Body of pancreas (tissue), 4 donors: ENCODE results near the gene VPS37D. TPM values are rescaled to one million over a fixed set of nuclear protein-coding genes. Genes with fewer than 3 reads are reported as not detected.
A peak's percentile ranks its signal among the peaks of the same experiment; 100 is the strongest.

ENCODE experiments used
- ATAC-seq: fragments of 150-250 bp; one replicate; pipeline ENCODE4 v1.9.1; 2016
- DNase-seq, 4 donors: peaks; one replicate each; pipeline ENCODE4 v3.0.0-alpha.2; 2019
- H3K27ac ChIP-seq, 4 donors: fragments of 200-600 bp; sonication (generic); 1 replicate in 3 of 4; 2 replicates in 1 of 4; pipeline versions ENCODE4 v1.5.1 to v1.6.1; 2016 to 2019; ENCODE audit warnings: mild to moderate bottlenecking in 1 of 4, mixed read lengths in 1 of 4, moderate library complexity in 1 of 4
- H3K27me3 ChIP-seq, 2 donors: fragments of 200-600 bp; sonication (generic); one replicate each; pipeline ENCODE4 v1.6.0; 2016; ENCODE audit warnings: mild to moderate bottlenecking in 1 of 2
- H3K36me3 ChIP-seq, 2 donors: fragments of 200-600 bp; sonication (generic); replicated peaks in 1 of 2; 2 replicates each; pipeline ENCODE4 v1.5.1; 2016; ENCODE audit warnings: low read depth in 2 of 2; ENCODE audit not compliant: insufficient read depth in 1 of 2
- H3K4me1 ChIP-seq: fragments of 200-600 bp; sonication (generic); one replicate; pipeline ENCODE4 v1.6.0; 2016
- H3K4me3 ChIP-seq, 2 donors: fragments of 200-600 bp; sonication (generic); 1 replicate in 1 of 2; 2 replicates in 1 of 2; pipeline ENCODE4 v1.5.1; 2016 to 2019
- H3K9me3 ChIP-seq, 3 donors: fragments of 200-600 bp; sonication (generic); 1 replicate in 2 of 3; 2 replicates in 1 of 3; pipeline ENCODE4 v1.5.1; 2016
- CTCF ChIP-seq, 7 experiments: fragments of 450-650 bp in 4 of 7; fragments of 200-600 bp in 3 of 7; sonication (generic) in 3 of 7; IDR thresholded peaks; one replicate each; pipeline ENCODE4 v1.5.1; 2016 to 2019; ENCODE audit warnings: antibody characterized with exemption in 7 of 7
- POLR2A ChIP-seq, 3 donors: fragments of 450-650 bp; IDR thresholded peaks; one replicate each; pipeline ENCODE4 v1.6.1; 2016; ENCODE audit warnings: antibody characterized with exemption in 3 of 3, mild to moderate bottlenecking in 2 of 3
- WGBS, 2 donors: methylation state at CpG; one replicate each; pipeline ENCODE4 v1.1.5; 2017; 5-methylcytosine and 5-hydroxymethylcytosine counted together
- intact Hi-C: fragments of 100-400 bp; cut with DNase I; formaldehyde crosslinking; loops from one replicate; pipeline ENCODE4 v1.15.1; 2023
- total RNA-seq, 2 donors: library from RNA; depleted of rRNA; stranded (reverse); fragments of >200 nt; gene quantifications; one replicate each; pipeline ENCODE4 v1.1.0, GENCODE V29; 2016

The VPS37D gene
- total RNA-seq, 2 donors from 2014 or later: 1.3 to 6.0 TPM

DNA sequence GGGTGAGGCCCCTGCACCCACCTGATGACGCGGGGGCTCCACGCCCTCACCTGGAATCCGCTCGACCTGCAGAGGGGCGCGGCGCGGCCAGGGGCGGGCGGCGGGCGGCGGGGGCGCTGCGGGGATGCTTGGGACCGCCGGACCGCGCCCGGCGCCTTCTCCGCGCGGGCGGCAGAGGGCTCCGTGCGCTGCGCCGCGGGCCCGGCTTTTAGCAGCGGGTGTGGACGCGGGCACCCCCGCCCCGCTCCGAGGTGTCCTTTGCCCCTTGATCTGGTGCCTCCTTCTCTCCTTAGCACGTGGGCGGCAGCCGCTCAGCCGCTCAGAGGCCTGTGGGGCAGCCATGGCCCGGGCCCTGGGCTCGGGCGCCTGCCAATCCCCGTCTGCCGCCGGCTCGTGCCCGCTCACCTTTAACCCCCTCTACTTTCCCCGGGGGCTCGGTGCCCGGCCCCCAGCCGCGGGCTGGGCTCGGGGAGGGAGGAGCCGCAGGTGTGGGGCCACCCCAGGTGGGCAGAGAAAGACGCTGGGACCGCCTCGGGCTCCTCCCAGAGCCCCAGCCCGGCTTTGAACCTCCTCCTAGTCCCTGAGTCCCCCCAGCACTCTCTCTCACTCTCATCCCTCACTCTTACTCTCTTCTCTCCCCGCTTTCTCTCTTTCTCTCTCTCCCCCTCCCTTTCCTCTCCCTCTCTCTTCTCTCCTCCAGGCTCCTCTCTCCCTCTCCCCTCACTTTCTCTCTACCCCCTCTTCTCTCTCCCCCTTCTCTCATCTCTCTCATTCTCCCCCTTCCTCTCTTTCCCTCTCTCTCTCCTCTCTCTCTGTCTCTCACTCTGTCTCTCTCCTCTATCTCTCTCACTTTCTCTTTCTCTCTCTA, 19.7 kb upstream of the VPS37D start:
- Histone ChIP-seq H3K27me3 (no peaks in the 10 kb centered on the region), H3K4me3 (peak overlapping the region in 1 of 2 donors; percentile 31), H3K36me3 (no peaks in the 10 kb centered on the region), H3K27ac (no peak overlapping the region), H3K4me1 (peaks cover 11% of the 10 kb centered on the region), H3K9me3 (no peaks in the 10 kb centered on the region)
- DNase-seq: peak in 3 of 4 donors; percentile 47 to 57 (median 57)
- WGBS, 2 donors: 3 to 11% methylated on average over 6 to 18 of the region's 62 CpGs
- ATAC-seq: peak; percentile 77
- TF ChIP-seq CTCF (IDR thresholded peaks at IDR 0.05) (peak in 2 of 7 experiments; percentile 32 to 34), POLR2A (IDR thresholded peaks at IDR 0.05) (no peak)
- intact Hi-C loops: no loop called here

DNA sequence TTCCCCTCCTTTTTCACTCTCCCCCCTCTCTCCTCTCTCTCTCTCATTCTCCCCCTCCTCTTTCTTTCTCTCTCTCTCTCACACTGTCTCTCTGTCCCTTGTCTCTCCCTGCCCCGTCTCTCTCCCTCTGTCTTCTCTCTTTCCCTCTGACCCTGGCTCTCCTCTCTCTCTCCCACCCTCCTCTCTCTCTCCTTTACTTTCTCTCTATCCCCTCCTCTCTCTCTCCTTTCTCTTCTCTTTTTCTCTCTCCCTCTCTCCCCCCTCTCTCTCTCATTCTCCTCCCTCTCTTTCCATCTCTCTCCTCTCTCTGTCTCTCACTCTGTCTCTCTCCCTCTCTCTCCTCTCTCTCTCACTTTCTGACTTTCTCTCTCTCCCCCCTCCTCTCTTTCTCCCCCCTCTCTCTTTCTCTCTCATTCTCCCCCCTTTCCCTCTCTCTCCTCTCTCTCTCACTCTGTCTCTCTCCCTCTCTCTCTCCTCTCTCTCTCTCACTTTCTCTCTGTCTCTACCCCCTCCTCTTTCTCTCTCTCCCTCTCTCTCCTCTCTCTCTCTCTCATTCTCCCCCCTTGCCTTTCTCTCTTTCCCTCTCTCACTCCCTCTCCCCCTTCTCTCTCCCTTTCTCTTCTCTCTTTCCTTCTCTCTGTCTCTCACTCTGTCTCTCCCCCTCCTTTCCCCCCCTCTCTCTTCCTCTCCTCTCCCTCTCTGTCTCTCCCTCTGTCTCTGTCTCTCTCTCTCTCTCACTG, 18.9 kb upstream of the VPS37D start:
- Histone ChIP-seq H3K9me3 (no peaks in the 10 kb centered on the region), H3K4me3 (no peak overlapping the region), H3K27me3 (no peaks in the 10 kb centered on the region), H3K4me1 (peaks cover 11% of the 10 kb centered on the region), H3K27ac (no peak overlapping the region), H3K36me3 (no peaks in the 10 kb centered on the region)
- DNase-seq (no peak), ATAC-seq (no peak)
- intact Hi-C loops: no loop called here
- WGBS, 2 donors: 69 to 82% methylated on average over 1 of the region's 1 CpG
- TF ChIP-seq CTCF (IDR thresholded peaks at IDR 0.05): no peak
- no peak for TF ChIP-seq POLR2A (IDR thresholded peaks at IDR 0.05)

- DNase-seq: no peak
- H3K9me3 ChIP-seq: no peaks in the 10 kb centered on the region
- intact Hi-C loops: no loop called here
- H3K36me3 ChIP-seq: no peaks in the 10 kb centered on the region
- no peak overlapping the region for H3K4me3 ChIP-seq
- H3K27ac ChIP-seq: no peak overlapping the region
- 62 to 64% methylated on average over 9 of the region's 9 CpGs for WGBS, 2 donors
- H3K27me3 ChIP-seq: no peaks in the 10 kb centered on the region
- TF ChIP-seq CTCF (IDR thresholded peaks at IDR 0.05) (no peak), POLR2A (IDR thresholded peaks at IDR 0.05) (no peak)
- peaks cover 11% of the 10 kb centered on the region for H3K4me1 ChIP-seq
- ATAC-seq: no peak
These were observed 18.1 kb upstream of the VPS37D start for GRCh38 chr7:73649576-73649975.

DNA sequence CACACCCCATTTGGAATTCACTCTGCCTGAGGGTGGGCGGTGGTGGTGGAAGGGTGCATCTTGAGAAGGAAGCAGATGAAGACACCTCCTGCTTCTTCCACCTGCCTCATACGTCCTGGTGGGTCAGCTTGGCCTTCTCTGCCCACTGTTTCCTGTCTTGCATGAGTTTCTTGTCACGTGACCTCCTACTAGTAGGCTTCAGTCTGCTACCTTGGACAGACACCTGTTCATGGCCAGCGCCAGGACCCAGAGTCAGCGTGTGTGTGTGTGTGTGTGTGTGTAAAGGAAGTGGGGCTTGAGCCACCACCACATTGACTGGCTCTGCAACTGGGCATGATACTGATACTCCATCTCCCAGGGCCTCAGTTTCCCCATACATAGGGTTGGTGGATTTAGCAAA, 17.1 kb upstream of the VPS37D start:
- Histone ChIP-seq H3K36me3 (no peaks in the 10 kb centered on the region), H3K27me3 (no peaks in the 10 kb centered on the region), H3K4me1 (peaks cover 9% of the 10 kb centered on the region), H3K4me3 (no peak overlapping the region), H3K27ac (no peak overlapping the region), H3K9me3 (no peaks in the 10 kb centered on the region)
- WGBS, 2 donors: 52 to 60% methylated on average over 4 to 5 of the region's 5 CpGs
- no peak for DNase-seq
- intact Hi-C loops: no loop called here
- TF ChIP-seq POLR2A (IDR thresholded peaks at IDR 0.05) (no peak), CTCF (IDR thresholded peaks at IDR 0.05) (no peak)
- ATAC-seq: no peak
